Measurements from ENCODE around the gene TMA7.

Gene TMA7

DNA sequence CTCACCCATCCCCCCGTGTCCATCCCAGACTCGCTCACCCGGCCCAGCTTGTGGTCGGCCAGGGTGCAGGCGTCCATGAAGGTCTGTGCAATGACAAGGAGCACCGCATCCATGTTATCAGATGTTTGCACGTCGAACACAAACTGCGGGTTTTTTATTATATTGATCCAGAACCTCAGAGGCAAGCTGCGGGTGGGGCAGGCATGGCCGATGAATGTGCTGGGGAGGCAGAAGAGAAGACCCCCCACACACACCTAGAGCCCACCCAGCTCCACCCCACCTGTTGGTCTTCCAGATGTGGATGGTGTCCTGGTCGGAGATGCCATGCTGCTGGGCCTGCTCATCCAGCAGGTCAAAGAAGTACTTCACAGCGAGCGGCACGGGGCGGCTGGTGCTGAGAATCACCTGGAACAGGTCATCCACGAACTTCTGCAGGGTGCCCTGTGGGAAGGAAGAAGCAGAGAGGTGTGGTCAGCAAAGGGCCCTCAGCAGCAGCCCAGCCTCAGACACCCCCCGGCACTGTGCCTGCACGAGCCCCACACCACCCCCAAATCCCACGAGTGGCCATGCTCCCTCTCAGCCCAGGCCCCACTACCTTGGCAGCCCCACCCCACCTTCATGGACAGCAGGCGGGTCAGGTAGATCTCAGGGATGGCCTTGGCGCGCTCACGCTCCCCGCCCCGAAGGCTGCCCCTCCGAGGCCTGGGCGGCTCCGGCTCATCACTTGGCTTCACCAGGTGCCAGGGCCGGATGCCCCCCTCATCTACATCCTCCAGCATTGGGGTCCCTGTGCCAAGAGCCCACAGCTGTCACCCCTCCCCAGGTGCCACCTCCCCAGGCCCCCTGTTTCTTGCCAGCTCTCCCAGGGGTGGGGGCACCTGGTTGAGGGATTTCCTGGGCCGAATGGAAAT is 30.5 kb upstream of the TMA7 start:
- no peak for DNase-seq (ENCODE audit: low read depth)

DNA sequence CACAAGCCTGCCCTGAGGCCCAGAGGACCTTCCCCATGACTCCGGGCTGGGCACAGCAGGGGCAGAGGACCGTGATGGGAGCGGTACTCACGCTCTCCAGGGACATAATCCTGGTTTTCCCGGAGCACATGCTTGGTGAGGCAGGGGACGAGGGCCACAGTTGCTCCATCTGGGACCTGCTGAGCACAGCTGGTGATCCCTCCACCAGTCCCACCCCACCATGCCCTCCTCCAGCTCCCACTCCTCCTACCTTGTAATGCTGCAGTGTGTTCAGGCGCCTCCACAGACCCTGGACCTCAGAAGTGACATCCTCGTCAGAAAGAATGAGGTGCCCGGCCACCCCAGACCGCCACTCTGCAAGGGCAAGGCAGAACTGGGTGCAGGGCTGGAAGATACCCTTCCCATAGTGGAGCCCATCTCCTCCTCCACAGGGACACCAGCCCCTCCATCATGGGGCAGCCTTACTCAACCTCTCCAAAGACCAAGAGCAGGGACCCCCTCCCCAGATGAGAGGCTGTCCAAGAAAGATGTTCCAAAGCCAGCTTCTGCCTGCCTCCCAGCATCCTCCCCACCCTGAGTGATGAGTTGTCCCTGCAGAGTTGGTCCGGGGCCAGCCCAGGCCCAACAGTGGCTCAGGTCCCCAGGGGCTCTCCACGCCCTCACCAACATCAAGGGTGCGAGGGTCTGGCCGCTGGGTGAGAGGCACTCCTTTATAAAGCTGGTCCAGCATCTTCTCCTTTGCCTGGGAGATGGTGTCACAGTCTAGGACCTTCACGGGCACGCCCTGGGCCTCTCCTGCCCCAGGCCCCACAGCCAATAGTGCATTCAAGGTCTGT is 29.6 kb upstream of the TMA7 start:
- DNase-seq (ENCODE audit: low read depth) = no peak

DNA sequence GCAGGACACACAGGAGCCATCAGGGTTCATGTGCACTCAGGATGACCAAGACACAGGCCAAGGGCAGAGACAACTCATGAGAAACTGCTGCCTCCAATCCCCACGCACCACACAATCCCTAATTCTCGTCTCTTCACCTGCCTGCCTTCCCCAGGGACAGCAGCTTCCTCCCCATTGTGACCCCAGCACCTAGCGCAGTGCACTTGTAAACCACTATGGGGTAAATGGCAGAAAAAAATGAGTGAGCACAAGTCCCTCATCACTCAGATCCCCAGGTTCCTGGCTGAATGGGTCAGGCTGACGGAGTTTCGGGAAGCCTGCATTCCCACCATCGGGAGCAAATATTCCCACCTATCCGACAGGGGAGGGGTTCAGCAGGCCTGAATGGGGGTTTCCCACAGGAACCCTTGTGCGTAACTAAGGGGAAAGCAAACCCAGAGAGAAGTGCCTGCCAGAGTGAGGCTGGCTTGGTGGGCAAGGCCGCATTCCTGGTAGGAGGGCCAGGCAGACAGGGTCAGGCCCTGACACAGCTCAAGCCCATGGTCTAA is 28.9 kb upstream of the TMA7 start:
- DNase-seq (ENCODE audit: low read depth) = no peak

DNA sequence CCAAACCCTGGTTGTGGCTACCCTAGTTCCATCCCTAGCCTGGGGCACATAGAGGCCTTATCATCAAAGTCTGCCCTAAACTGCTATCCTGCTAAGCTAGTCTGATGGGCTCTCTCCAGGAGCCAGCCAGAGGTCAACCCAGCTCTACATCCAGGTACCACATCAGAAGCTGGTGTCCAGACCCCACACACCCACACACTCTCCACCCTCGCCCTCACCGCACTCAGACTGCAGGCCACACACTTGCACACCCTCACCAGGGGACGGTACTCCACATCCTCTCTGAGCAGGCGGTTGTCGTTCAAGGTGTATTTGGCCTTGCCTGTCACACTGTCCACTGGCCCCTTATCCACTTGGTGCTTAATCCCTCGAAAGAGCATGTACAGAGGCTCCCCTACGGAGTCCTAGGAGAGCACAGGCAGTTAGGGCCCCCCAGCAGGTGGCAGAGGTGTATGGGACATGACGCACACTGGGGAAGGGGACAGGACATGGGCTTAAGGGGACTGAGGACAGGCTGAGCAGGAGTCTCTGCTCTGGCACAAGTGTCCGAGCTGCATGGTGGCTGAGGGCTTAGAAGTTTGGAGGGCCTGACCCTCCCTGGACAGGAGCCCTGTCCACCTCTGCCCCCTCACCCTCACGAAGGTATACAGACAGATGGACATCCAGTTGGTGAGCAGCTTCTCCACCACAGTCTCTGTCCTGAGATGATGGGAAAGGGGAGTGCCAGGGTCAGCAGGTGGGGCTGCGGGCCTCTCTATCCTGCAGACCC is 28.3 kb upstream of the TMA7 start:
- no peak for DNase-seq (ENCODE audit: low read depth)

DNA sequence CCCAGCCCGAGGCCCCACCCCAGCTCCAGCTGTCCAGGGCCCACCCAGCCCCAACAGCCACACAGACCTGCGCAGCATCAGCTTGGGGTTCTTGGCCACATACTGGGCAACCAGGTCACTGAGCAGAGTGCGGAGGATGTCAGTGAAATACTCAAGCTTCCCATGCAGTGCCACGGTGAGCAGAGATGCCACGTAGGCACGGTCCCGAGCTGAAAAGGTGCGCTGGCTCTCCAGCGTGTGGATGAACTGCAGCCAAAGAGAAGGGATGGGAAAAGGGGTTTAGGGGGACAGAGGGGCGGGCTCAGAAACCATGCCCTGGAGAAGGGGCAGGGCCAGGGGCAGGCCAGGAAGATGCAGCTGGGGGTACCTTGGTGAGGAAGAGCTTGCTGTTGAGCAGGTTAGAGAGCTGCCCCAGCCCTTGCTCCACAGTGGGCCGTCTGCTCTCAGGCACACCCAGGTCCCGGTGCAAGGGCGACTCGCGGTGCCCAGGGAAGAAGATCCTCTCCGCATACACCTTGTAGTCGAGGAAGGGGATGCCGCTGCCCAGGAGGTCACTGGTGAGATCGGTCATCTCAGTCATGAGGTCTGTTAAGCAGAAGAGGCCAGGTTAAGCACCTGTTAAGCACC is 27.6 kb upstream of the TMA7 start:
- DNase-seq (ENCODE audit: low read depth) = no peak

DNA sequence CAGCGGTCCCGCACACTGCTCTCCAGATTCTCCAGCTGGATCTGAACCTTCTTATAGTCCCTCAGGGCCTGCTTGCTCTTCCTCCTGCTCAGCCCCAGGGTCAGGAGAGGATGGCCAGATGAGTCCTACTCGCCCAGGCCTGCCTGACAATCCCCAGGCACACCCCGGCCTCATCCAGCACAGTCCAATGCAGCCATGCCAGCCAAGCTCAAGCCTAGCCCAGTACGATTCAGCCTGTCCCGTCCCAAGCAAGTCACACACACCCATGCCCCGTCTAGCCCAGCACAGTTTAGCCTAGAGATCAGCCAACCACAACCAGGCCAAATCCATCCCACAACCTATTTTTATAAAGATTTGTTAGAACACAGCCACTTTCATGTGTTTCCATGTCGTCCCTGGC is 27.0 kb upstream of the TMA7 start:
- DNase-seq (ENCODE audit: low read depth) = no peak

DNA sequence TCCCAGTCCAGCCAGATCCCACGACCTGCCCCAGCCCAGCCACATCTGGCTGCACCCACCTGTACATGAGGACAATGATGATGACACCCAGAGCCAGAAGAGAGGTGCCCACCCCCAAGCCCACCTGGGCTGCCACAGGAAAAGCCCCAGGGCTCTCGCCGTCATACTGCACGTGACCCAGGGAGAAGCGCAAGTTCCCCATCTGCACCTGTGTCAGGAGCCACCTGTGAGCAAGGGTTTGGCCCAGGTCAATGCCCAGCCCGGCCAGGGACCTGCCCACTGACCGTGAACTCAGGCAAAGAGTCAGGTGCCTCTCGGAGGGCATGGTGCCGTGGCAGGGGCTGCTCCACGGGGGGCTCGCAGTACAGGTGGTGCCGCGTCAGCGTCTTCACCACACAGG is 26.4 kb upstream of the TMA7 start:
- no peak for DNase-seq (ENCODE audit: low read depth)

DNA sequence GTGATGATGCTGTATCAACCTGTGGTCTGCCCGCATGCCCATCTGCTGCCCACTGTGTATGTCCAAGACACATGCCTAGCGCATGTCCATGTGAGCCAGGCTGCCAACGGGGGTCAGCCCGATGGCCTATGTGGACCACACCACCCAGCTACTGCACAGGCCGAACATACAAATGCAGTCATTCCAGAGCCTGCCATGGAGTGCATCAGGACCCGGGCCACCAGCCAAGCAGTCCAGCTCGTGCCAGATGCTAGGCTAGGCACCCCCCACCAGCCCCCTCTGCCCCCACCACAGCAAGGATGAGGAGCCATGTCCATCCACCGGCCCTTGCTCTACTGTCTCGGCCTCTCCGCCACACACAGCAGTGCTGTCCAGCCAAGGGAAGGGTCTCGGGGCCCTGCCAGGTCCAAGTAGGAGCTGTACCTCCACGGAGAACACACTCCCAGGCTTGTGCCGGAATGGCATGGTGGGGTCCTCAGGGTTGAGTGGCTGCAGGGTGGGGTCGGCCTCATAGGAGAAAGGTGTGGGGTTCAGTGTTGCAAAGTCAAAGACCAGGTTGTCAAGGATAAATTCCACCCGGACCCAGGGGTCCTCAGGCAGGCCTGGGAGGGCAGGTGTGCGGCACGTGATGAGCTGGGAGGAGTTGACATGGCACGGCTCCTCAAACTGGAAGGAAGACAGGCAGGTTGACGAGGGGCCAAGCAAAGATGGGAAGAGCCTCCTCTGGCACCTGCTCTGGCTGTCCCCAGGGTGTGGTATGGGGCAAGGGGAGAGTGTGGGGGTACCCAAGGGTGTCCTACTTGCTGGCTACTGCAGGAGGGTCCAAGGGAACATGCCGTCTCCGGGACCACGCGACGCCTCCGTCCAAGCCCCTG is 25.4 kb upstream of the TMA7 start:
- DNase-seq (ENCODE audit: low read depth) = no peak

DNA sequence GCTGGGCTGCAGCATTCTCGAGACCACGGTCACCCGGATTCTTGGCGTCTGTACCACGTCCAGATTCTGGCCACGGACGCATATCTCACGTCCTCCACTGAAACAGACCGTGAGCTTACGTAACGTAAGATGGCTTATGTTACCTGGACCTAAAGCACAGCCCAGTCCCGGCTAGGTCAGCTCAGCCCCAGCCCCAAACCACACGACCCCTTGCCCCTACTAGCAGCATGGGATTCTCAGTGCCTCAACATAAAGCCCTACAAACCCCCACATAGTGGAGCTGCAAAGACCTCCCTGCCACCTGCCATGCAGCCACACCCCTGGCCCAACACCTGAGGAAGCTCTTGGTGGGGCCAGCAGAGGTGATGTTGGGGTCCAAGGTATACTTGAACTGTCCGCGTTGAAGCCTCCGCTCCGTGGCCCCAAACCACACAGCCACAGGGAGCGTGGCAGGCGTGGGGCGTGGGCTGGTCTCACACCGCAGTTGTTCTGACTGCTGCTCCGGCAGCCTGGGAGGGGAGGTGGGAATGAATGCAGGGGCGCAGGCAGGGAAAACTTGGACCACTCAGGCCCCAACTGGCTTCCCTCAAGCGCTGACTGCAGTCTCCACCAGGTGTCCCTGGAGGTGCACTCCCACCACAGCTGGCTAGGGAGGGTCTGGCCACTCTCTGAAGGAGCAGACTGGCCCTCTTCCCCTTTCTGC is 24.7 kb upstream of the TMA7 start:
- no peak for DNase-seq (ENCODE audit: low read depth)

DNA sequence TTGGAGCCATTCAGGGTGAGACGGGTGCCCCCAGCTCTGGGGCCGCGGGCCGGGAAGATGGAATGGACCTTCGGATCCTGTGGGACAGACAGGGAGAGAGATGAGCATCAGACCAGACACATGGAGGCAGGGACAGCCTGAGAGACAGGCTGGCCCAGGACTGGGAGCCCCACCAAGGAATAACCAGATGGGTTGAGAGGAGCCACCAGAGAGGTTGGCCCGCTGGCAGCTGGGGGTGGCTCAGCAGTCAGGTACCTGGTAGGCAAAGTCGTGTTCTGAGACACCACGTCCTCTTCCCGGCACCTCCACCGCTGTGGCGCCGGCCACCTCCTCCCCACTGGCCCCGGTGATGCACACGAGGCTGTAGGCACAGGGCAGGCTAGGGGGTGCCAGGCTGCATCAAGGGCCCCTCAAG is 24.0 kb upstream of the TMA7 start:
- no peak for DNase-seq (ENCODE audit: low read depth)

DNA sequence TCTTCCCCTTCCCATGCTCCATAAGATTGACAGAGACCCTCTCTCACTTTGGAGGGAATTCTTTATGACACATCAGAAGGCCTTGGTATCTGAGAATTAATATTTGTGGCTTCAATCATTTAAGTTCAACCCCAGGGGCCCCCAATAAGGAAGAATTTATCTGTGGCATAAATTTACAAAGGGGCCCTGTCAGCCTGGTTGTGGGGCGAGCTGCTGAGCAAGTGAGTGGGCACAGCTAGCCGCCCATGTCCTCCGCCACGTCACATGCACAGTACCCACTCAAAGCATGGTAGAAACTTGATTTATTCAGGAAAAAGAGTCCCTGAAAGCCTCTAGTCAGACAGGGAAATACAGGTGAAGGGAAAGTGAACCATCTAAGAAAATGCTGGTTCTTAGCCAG is 23.5 kb upstream of the TMA7 start:
- no peak for DNase-seq (ENCODE audit: low read depth)

DNA sequence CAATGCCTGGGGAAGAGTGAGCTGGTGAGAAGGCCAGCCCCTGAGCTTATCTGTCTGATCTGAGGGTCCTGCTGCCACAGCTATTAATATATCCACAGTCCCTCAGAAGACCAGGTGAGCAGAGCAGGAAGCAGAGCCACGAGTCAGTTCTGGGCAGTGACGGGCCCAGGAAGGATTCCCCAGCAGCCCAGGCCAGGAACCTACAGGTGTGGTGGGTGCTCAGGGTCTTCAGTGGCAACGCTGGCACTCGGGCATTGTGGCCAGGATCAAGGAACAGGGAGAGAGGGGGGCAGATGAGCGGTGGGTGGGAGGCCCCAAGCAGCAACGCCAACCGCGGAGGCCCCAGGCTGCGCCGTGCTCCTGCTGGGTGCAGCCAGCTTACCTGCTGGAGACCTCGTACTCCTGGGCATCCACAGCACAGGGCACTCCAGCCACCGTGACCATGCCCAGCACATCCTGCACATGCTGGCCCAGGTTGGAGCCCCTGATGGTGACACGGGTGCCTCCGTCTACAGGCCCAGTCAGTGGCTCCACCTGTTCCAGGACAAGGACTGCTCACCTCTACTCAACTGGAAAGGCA is 22.4 kb upstream of the TMA7 start:
- no peak for DNase-seq (ENCODE audit: low read depth)

DNA sequence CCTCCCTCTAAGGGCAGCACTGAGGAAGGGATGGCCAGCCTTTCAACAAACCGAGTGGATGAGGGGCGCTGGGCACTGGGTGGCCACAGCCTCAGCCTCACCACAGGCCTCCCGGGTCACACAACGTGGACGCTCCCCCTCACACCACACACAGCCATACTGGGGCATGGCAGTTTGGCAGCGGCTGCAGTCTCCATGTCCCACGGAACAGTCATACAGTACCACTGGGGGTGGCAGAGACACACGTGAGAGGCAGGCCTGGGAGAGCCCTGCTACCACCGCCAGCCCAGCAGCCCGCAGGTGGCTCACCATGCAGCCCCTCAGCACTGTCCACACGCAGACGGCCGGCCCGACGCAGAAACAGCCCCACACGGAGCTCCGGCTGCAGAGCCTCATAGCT is 21.9 kb upstream of the TMA7 start:
- DNase-seq (ENCODE audit: low read depth) = no peak

DNA sequence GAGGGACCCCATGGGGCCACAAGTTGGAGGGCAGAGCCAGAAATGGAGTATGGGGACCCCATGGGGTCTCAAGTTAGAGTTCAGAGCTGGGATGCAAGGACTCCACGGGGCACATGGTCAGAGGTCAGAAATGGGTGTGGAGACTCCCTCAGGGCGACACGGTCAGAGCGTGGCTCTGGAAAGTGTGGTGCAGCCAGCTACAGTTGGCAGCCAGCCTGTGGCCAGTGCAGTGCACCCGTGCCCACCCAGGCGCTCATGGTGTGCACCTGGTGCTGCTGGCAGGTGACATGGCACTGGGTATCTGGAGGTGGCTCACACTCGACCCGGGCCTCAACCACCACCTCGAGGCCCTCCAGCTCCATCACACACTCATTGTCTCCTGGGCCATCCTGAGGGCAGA is 21.4 kb upstream of the TMA7 start:
- no peak for DNase-seq (ENCODE audit: low read depth)

DNA sequence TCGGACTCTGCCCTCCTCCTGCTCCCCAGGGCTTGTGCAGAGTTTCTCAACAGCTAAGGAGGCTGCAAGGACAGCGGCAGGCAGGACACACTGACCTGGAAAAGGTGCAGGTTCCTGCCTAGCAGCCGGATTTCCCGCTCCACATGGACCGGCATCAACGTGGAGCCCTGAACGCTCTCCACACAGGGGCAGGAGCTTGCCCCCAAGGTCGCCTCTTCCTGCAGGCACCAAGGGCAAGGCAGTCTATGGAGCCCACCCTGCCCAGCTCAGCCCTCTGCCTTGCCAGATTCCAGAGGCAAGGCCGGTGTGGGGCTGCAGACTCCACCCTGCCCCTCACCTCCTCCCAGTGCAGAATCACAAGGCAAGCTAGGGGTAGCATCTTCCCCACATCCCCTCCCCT is 20.9 kb upstream of the TMA7 start:
- no peak for DNase-seq (ENCODE audit: low read depth)

DNA sequence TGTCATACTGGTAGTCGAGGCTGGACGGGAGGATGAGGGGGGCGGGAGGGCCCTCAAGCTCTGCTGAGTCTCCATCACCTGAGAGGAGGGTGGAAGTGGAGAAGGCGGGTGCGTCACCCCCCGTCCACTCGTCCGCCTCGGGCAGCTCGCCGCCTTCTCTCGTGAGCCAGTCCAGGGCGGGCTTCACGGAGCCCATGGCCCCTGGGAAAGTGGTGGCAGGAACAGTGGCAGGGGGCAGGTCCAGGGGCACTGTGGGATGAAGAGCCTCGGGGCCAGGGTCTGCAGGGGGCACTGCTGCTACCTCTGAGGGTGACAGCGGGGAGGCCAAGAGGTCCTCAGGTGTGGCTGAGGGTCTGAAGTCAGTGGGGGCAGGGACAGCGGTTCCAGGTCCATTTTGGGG is 20.5 kb upstream of the TMA7 start:
- no peak for DNase-seq (ENCODE audit: low read depth)

DNA sequence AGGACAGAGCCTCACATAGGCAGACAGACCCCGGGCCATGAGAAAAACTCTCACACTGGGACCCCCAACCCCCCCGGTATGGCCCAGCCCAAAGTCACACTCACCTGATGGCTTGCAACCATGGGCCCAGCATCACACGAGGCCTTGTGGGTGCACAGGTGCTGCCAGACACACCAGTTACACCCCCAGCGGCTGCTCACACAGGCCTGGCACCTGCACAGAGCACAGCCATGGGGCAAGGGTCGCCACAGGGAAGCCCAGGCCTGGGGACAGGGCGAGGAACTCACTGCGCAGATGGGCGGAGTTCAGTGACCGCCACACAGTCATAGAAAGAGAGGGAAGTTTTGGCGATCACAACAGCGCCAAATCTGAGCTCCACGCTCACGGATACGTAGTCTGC is 19.5 kb upstream of the TMA7 start:
- no peak for DNase-seq (ENCODE audit: low read depth)

DNA sequence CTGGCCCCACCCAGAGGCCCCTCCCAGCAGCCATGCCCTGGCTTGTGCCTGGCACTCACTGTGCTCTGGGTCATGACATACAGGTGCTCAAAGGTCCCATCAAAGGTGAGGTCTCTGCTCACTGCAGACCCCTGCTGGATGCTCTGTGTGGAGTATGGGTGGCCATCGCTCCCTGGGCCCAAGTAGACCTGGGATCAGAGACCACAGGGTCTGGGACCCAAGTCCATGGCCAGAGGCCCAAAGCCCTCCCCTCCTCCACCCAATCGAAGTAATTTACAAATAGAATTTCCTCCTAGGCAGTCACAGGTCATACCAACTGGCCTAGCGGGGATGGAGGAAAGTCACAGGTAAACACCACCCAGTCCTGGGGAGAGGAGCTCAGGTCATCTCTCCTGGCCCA is 17.8 kb upstream of the TMA7 start:
- DNase-seq (ENCODE audit: low read depth) = no peak

DNA sequence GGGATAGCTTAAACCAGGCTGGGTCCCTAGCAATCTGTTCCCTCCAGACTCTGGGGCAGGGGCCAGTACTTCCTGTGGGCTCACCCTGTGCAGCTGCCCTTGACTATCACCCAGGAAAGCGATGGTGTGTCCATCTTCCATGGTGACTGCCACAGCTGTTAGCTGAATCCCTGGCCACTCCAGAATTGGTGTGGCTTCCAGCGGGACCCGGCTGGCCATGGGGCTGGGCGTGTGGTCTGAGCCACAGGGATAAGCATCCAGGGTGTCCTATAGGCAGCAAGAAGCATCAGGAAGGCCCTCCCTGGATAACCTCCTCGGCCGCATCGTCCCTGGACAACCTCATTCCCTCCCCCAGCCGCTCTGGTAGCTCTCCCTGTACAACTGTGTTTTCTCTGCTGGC is 17.4 kb upstream of the TMA7 start:
- DNase-seq (ENCODE audit: low read depth) = no peak
